ENCODE measurements around the gene UTP20. TPM values are rescaled to one million over a fixed set of nuclear protein-coding genes. Genes with fewer than 3 reads are reported as not detected.

Gene UTP20
- total RNA-seq, 1 donor from 2014 or later = 7.5 TPM

- Histone ChIP-seq H3K36me3 (no peaks in the 10 kb centered on the region), H3K9me3 (replicated peaks) (peaks cover 5% of the 10 kb centered on the region), H3K27me3 (ENCODE audit: low read depth) (peaks cover 20% of the 10 kb centered on the region), H3K4me3 (no peak overlapping the region), H3K4me1 (no peaks in the 10 kb centered on the region), H3K27ac (replicated peaks) (no peak overlapping the region)
- intact Hi-C loops (cut with micrococcal nuclease) = no loop called here
- no peak for DNase-seq
- TF ChIP-seq CTCF (IDR thresholded peaks at IDR 0.05; ENCODE audit: borderline replicate concordance) = no peak
Measured at GRCh38 chr12:101424620-101425019, 144.7 kb downstream of the UTP20 start.

- H3K4me3 ChIP-seq = no peak overlapping the region
- no peak for TF ChIP-seq CTCF (IDR thresholded peaks at IDR 0.05; ENCODE audit: borderline replicate concordance)
- peaks cover 5% of the 10 kb centered on the region for H3K9me3 ChIP-seq (replicated peaks)
- no peaks in the 10 kb centered on the region for H3K36me3 ChIP-seq
- intact Hi-C loops (cut with micrococcal nuclease) = no loop called here
- H3K4me1 ChIP-seq = no peaks in the 10 kb centered on the region
- no peak for DNase-seq
- no peaks in the 10 kb centered on the region for H3K27me3 ChIP-seq (ENCODE audit: low read depth)
- no peak overlapping the region for H3K27ac ChIP-seq (replicated peaks)
Measured at GRCh38 chr12:101430456-101430855, 150.6 kb downstream of the UTP20 start.

GRCh38 chr12:101436136-101436535 is 156.2 kb downstream of the UTP20 start:
- no peak for DNase-seq
- Histone ChIP-seq H3K9me3 (replicated peaks) (no peaks in the 10 kb centered on the region), H3K27me3 (ENCODE audit: low read depth) (peaks cover 11% of the 10 kb centered on the region), H3K36me3 (no peaks in the 10 kb centered on the region), H3K27ac (replicated peaks) (no peak overlapping the region), H3K4me1 (no peaks in the 10 kb centered on the region), H3K4me3 (no peak overlapping the region)
- TF ChIP-seq CTCF (IDR thresholded peaks at IDR 0.05; ENCODE audit: borderline replicate concordance) = no peak
- intact Hi-C loops (cut with micrococcal nuclease) = no loop called here

Other genes with a start within 250 kb of the UTP20 start
- not detected for gene SLC5A8, start 69.9 kb upstream of the UTP20 start, total RNA-seq
- gene ARL1, start 127.7 kb downstream of the UTP20 start, total RNA-seq = 93.0 TPM
- not detected for gene SPIC, start 195.2 kb downstream of the UTP20 start, total RNA-seq